K562 (cell line): ENCODE results near the gene GLRX2. TPM values are rescaled to one million over a fixed set of nuclear protein-coding genes. Genes with fewer than 3 reads are reported as not detected.

ENCODE experiments used
- CCNT2 ChIP-seq: IDR thresholded peaks from 2 replicates; pipeline ENCODE4 v1.6.1; 2011; ENCODE audit warnings: borderline replicate concordance, low read depth, mild to moderate bottlenecking, moderate library complexity, mixed read lengths, low read length; ENCODE audit not compliant: insufficient read length; ENCODE audit errors: extremely low read depth
- CREB1 ChIP-seq, 2 experiments: sonication (generic) in 1 of 2; formaldehyde crosslinking in 1 of 2; IDR thresholded peaks; 2 replicates each; pipeline versions ENCODE4 v1.6.1 to v1.8.0; 2012 to 2022; ENCODE audit warnings: inconsistent platforms in 1 of 2, mild to moderate bottlenecking in 1 of 2, missing genetic modification reagents in 1 of 2, moderate library complexity in 1 of 2
- GATAD2A ChIP-seq: fragments of 450-650 bp; IDR thresholded peaks from 2 replicates; pipeline ENCODE4 v1.6.1; 2017
- KAT8 ChIP-seq: fragments of 450-650 bp; IDR thresholded peaks from 2 replicates; pipeline ENCODE4 v1.6.1; 2016; ENCODE audit warnings: low read depth, mild to moderate bottlenecking
- MNT ChIP-seq, 2 experiments: fragments of 450-650 bp; conservative IDR thresholded peaks; 2 replicates each; pipeline ENCODE4 v1.6.1; 2017; ENCODE audit warnings: mild to moderate bottlenecking in 2 of 2, moderate library complexity in 2 of 2
- MTA2 ChIP-seq: fragments of 450-650 bp; IDR thresholded peaks from 2 replicates; pipeline ENCODE4 v1.6.1; 2016; ENCODE audit warnings: low read depth
- NCOA1 ChIP-seq: fragments of 450-650 bp; IDR thresholded peaks from 2 replicates; pipeline ENCODE4 v1.6.1; 2016; ENCODE audit warnings: low read depth
- NFIX ChIP-seq: fragments of 250-450 bp; sonication (Bioruptor Pico); IDR thresholded peaks from 2 replicates; pipeline ENCODE4 v1.4.0; 2020; ENCODE audit warnings: low read depth, mild to moderate bottlenecking, moderate library complexity
- PCBP1 ChIP-seq: fragments of 200-400 bp; formaldehyde crosslinking; IDR thresholded peaks from 2 replicates; pipeline ENCODE4 v1.6.1; 2018; ENCODE audit warnings: mild to moderate bottlenecking, low read depth, low read length; ENCODE audit not compliant: poor library complexity, severe bottlenecking
- RAD51 ChIP-seq: fragments of 450-650 bp; IDR thresholded peaks from 2 replicates; pipeline ENCODE4 v1.7.1; 2016; ENCODE audit warnings: low read depth, mild to moderate bottlenecking, borderline replicate concordance
- SIN3A ChIP-seq, 2 experiments: fragments of 150-350 bp in 1 of 2; IDR thresholded peaks; 2 replicates each; pipeline ENCODE4 v1.6.1; 2011 to 2016; ENCODE audit warnings: borderline replicate concordance in 2 of 2, low read depth in 2 of 2, low read length in 2 of 2, mild to moderate bottlenecking in 2 of 2, moderate library complexity in 2 of 2; ENCODE audit not compliant: control insufficient read depth in 1 of 2
- SPI1 ChIP-seq: IDR thresholded peaks from 2 replicates; pipeline ENCODE4 v1.6.1; 2011; ENCODE audit warnings: low read depth, low read length, control low read depth, borderline replicate concordance
- STAG1 ChIP-seq: sonication (generic); formaldehyde crosslinking; IDR thresholded peaks from 2 replicates; pipeline ENCODE4 v1.5.0; 2020; ENCODE audit warnings: missing genetic modification reagents, borderline replicate concordance
- STAT6 ChIP-seq: sonication (generic); formaldehyde crosslinking; IDR thresholded peaks from 2 replicates; pipeline ENCODE4 v1.8.1; 2023; ENCODE audit warnings: mild to moderate bottlenecking, missing genetic modification reagents
- TAF1 ChIP-seq: IDR thresholded peaks from 2 replicates; pipeline ENCODE4 v1.6.1; 2011; ENCODE audit warnings: mild to moderate bottlenecking, low read length, moderate library complexity; ENCODE audit not compliant: insufficient read depth, control insufficient read depth, severe bottlenecking; ENCODE audit errors: extremely low read depth
- ZFX ChIP-seq: sonication (generic); formaldehyde crosslinking; IDR thresholded peaks from 2 replicates; pipeline ENCODE4 v1.8.0; 2022; ENCODE audit warnings: mild to moderate bottlenecking, missing genetic modification reagents, moderate library complexity
- ZNF143 ChIP-seq: sonication (generic); formaldehyde crosslinking; IDR thresholded peaks from 2 replicates; pipeline ENCODE4 v1.9.0; 2022; ENCODE audit warnings: mild to moderate bottlenecking, missing genetic modification reagents
- ZNF445 ChIP-seq: fragments of 250-450 bp; sonication (Bioruptor Pico); IDR thresholded peaks from 2 replicates; pipeline ENCODE4 v1.4.0; 2020; ENCODE audit warnings: low read depth, mild to moderate bottlenecking, moderate library complexity
- ZNF589 ChIP-seq: fragments of 200-800 bp; sonication (Bioruptor generic); IDR thresholded peaks from 2 replicates; pipeline ENCODE4 v1.6.1; 2016; ENCODE audit warnings: low read depth, missing genetic modification characterization, missing compliant biosample characterization
- polyA plus RNA-seq, 8 experiments: library from polyadenylated mRNA; depleted of rRNA in 4 of 8; stranded (reverse) in 5 of 8; unstranded in 3 of 8; fragments of >200 nt; fragmentation: Nextera tagmentation in 2 of 8; fragmentation: Illumina TruSeq in 1 of 8; extraction: Ambion mirVana in 2 of 8; extraction: Trizol in 1 of 8; gene quantifications; 2 replicates each; pipeline versions ENCODE4 v1.2.1 to v1.2.3, GENCODE V29; 2011 to 2014; ENCODE audit warnings: inconsistent platforms in 1 of 8, missing spikeins in 1 of 8
- total RNA-seq, 7 experiments: library from RNA; depleted of rRNA in 6 of 7; stranded (reverse); fragments of >200 nt in 6 of 7; fragmentation: Illumina TruSeq in 2 of 7; extraction: Trizol in 2 of 7; gene quantifications; 2 replicates each; pipeline versions ENCODE4 v1.2.1 to v1.2.3, GENCODE V29; 2011 to 2021; ENCODE audit warnings: low replicate concordance in 1 of 7
- TF ChIP-seq, protein P1 (sequence below): sonication (generic); formaldehyde crosslinking; IDR thresholded peaks from 2 replicates; pipeline ENCODE4 v1.8.0; 2022; ENCODE audit warnings: mild to moderate bottlenecking, missing genetic modification reagents
- TF ChIP-seq, protein P2 (sequence below): fragments of 250-450 bp; sonication (Bioruptor Pico); IDR thresholded peaks from 2 replicates; pipeline ENCODE4 v1.8.0; 2021; ENCODE audit warnings: moderate library complexity, mild to moderate bottlenecking, inconsistent platforms

The GLRX2 gene
- total and polyA plus RNA-seq, 9 of the 15 experiments (the other 6 are each of a cell fraction or from before 2014, with no cell fraction given), result 13.3 to 82.6 (median 55.1) TPM

- TF ChIP-seq ZNF143 (CRISPR knock-in tag) (no peak), NFIX (CRISPR knock-in tag) (no peak), SPI1 (no peak), ZFX (peak; percentile 58), SIN3A (IDR thresholded peaks at IDR 0.05; ENCODE audit: borderline replicate concordance in 2 of 2, control insufficient read depth in 1 of 2, low read depth in 2 of 2, low read length in 2 of 2) (no peak), GATAD2A (no peak), ZNF445 (no peak), NCOA1 (no peak), RAD51 (peak; percentile 48; the same call in 1 of the 2 replicates), CCNT2 (no peak), ZNF589 (peak; percentile 61; the same call in 1 of the 2 replicates), STAT6 (CRISPR knock-in tag) (no peak), MNT (conservative IDR thresholded peaks at IDR 0.05) (peak; percentile 50 to 62; a peak in 3 of 4 replicates), KAT8 (no peak), STAG1 (CRISPR knock-in tag) (no peak), CREB1 (IDR thresholded peaks at IDR 0.05) (peak; percentile 67), CREB1 (CRISPR knock-in tag; IDR thresholded peaks at IDR 0.05) (no peak), PCBP1 (no peak), TAF1 (no peak), MTA2 (0 out of 2 replicates have a peak, but pooled peaks have one; percentile 21)
- TF ChIP-seq, protein P1, sequence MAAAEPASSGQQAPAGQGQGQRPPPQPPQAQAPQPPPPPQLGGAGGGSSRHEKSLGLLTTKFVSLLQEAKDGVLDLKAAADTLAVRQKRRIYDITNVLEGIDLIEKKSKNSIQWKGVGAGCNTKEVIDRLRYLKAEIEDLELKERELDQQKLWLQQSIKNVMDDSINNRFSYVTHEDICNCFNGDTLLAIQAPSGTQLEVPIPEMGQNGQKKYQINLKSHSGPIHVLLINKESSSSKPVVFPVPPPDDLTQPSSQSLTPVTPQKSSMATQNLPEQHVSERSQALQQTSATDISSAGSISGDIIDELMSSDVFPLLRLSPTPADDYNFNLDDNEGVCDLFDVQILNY (CRISPR knock-in tag), result no peak
- TF ChIP-seq, protein P2, sequence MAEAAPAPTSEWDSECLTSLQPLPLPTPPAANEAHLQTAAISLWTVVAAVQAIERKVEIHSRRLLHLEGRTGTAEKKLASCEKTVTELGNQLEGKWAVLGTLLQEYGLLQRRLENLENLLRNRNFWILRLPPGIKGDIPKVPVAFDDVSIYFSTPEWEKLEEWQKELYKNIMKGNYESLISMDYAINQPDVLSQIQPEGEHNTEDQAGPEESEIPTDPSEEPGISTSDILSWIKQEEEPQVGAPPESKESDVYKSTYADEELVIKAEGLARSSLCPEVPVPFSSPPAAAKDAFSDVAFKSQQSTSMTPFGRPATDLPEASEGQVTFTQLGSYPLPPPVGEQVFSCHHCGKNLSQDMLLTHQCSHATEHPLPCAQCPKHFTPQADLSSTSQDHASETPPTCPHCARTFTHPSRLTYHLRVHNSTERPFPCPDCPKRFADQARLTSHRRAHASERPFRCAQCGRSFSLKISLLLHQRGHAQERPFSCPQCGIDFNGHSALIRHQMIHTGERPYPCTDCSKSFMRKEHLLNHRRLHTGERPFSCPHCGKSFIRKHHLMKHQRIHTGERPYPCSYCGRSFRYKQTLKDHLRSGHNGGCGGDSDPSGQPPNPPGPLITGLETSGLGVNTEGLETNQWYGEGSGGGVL, result no peak
Observed at GRCh38 chr1:193068013-193068412, 37.2 kb downstream of the GLRX2 start (continued).
